Neural progenitor cell (in vitro differentiated cells): Measurements from ENCODE around the gene RD3L. TPM values are rescaled to one million over a fixed set of nuclear protein-coding genes. Genes with fewer than 3 reads are reported as not detected.

ENCODE experiments used
- DNase-seq: peaks from one replicate; pipeline ENCODE4 v3.0.0-alpha.2; 2016; ENCODE audit warnings: low spot score
- H2AFZ ChIP-seq: fragments of 200-600 bp; sonication (generic); replicated peaks from 2 replicates; pipeline ENCODE4 v1.6.1; 2016; ENCODE audit warnings: antibody characterized with exemption
- H3F3A ChIP-seq: fragments of 200-600 bp; sonication (generic); 2 replicates; pipeline ENCODE4 v1.6.1; 2016; ENCODE audit warnings: antibody characterized with exemption, low read depth
- H3K27ac ChIP-seq: fragments of 200-600 bp; sonication (generic); 2 replicates; pipeline ENCODE4 v1.5.1; 2016; ENCODE audit warnings: mild to moderate bottlenecking
- H3K27me3 ChIP-seq: fragments of 200-600 bp; sonication (generic); 2 replicates; pipeline ENCODE4 v1.6.1; 2016; ENCODE audit warnings: mild to moderate bottlenecking, moderate library complexity
- H3K36me3 ChIP-seq: fragments of 200-600 bp; sonication (generic); 2 replicates; pipeline ENCODE4 v1.5.1; 2016
- H3K4me1 ChIP-seq: fragments of 200-600 bp; sonication (generic); 2 replicates; pipeline ENCODE4 v1.6.1; 2016; ENCODE audit warnings: mixed run types
- H3K4me2 ChIP-seq: fragments of 200-600 bp; sonication (generic); 2 replicates; pipeline ENCODE4 v1.6.1; 2016
- H3K4me3 ChIP-seq: fragments of 200-600 bp; sonication (generic); 2 replicates; pipeline ENCODE4 v1.5.1; 2016
- H3K79me2 ChIP-seq: fragments of 200-600 bp; sonication (generic); 2 replicates; pipeline ENCODE4 v1.6.1; 2016; ENCODE audit warnings: low read depth
- H3K9ac ChIP-seq: fragments of 200-600 bp; sonication (generic); 2 replicates; pipeline ENCODE4 v1.6.1; 2016
- H3K9me3 ChIP-seq: fragments of 200-600 bp; sonication (generic); 2 replicates; pipeline ENCODE4 v1.5.1; 2016; ENCODE audit warnings: low read depth
- H4K20me1 ChIP-seq: fragments of 200-600 bp; sonication (generic); 2 replicates; pipeline ENCODE4 v1.6.1; 2016; ENCODE audit warnings: low read depth
- H3K27ac Mint-ChIP-seq: 3 replicates; pipeline ENCODE4 v1.8.0; 2021; ENCODE audit warnings: mixed read lengths
- H3K27me3 Mint-ChIP-seq: 2 replicates; pipeline ENCODE4 v1.8.0; 2022; ENCODE audit warnings: low read depth, mild to moderate bottlenecking, inconsistent platforms, moderate library complexity, mixed read lengths; ENCODE audit not compliant: insufficient read depth
- H3K36me3 Mint-ChIP-seq: 3 replicates; pipeline ENCODE4 v1.8.0; 2021; ENCODE audit warnings: mixed read lengths
- H3K4me1 Mint-ChIP-seq: 3 replicates; pipeline ENCODE4 v1.8.0; 2021; ENCODE audit warnings: mixed read lengths
- H3K4me3 Mint-ChIP-seq: 3 replicates; pipeline ENCODE4 v1.8.0; 2021; ENCODE audit warnings: mild to moderate bottlenecking, moderate library complexity, mixed read lengths
- H3K9me3 Mint-ChIP-seq: 3 replicates; pipeline ENCODE4 v1.8.0; 2020; ENCODE audit warnings: mixed read lengths
- CTCF ChIP-seq: fragments of 200-600 bp; sonication (generic); IDR thresholded peaks from 2 replicates; pipeline ENCODE4 v1.5.1; 2017; ENCODE audit warnings: antibody characterized with exemption, mild to moderate bottlenecking
- EZH2 ChIP-seq: fragments of 200-600 bp; sonication (generic); IDR thresholded peaks from 2 replicates; pipeline ENCODE4 v1.6.1; 2017; ENCODE audit warnings: antibody characterized with exemption, mild to moderate bottlenecking, moderate library complexity
- EZH2phosphoT487 ChIP-seq: fragments of 200-600 bp; sonication (generic); IDR thresholded peaks from 2 replicates; pipeline ENCODE4 v1.6.1; 2017; ENCODE audit warnings: antibody characterized with exemption
- total RNA-seq: library from RNA; depleted of rRNA; stranded (reverse); fragments of >200 nt; gene quantifications from 2 replicates; pipeline ENCODE4 v1.2.3, GENCODE V29; 2015; ENCODE audit warnings: low replicate concordance

Gene RD3L
- total RNA-seq, 1 donor from 2014 or later: not detected

GRCh38 chr14:103898711-103899110 is 43.6 kb downstream of the RD3L start:
- H3K4me3 ChIP-seq: no peak overlapping the region
- no peaks in the 10 kb centered on the region for H3F3A ChIP-seq
- TF ChIP-seq EZH2 (no peak), EZH2phosphoT487 (no peak), CTCF (no peak)
- no peaks in the 10 kb centered on the region for H3K36me3 ChIP-seq
- H4K20me1 ChIP-seq: no peaks in the 10 kb centered on the region
- Mint-ChIP-seq H3K4me1 (no peaks in the 10 kb centered on the region), H3K4me3 (no peak overlapping the region), H3K27me3 (peaks cover 3% of the 10 kb centered on the region), H3K36me3 (no peaks in the 10 kb centered on the region), H3K27ac (no peak overlapping the region), H3K9me3 (peaks cover 4% of the 10 kb centered on the region)
- H2AFZ ChIP-seq: no peak overlapping the region
- no peaks in the 10 kb centered on the region for H3K79me2 ChIP-seq
- H3K9me3 ChIP-seq: no peaks in the 10 kb centered on the region
- H3K4me2 ChIP-seq: no peak overlapping the region
- no peak for DNase-seq
- H3K9ac ChIP-seq: no peak overlapping the region
- no peaks in the 10 kb centered on the region for H3K27me3 ChIP-seq
- no peaks in the 10 kb centered on the region for H3K4me1 ChIP-seq
- H3K27ac ChIP-seq: no peak overlapping the region

DNA sequence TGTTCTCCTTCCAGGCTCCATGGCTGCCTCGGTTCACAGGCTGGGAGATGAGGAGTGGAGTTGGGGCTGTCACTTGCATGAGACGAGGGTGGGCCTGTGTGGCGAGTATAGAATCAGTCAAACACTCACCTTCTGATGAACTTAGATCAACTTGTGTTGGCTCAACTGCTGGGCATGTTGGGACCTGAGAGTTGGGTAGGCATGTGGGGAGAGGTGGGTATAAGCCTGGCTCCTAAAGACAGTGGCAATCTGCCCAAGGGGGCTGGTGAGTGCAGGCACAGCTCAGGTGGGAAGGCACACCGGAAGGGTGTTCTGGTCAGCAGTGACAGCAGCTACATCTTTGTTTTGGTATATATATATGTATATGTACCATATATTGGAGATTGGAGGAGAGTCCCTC is 44.1 kb downstream of the RD3L start:
- no peak overlapping the region for H2AFZ ChIP-seq
- no peaks in the 10 kb centered on the region for H3K36me3 Mint-ChIP-seq
- no peaks in the 10 kb centered on the region for H3K36me3 ChIP-seq

GRCh38 chr14:103897075-103897947 is 45.0 kb downstream of the RD3L start:
- Mint-ChIP-seq H3K36me3 (no peaks in the 10 kb centered on the region), H3K27ac (no peak overlapping the region), H3K9me3 (peaks cover 4% of the 10 kb centered on the region)

More for the DNA sequence above, 44.1 kb downstream of the RD3L start:
- Histone ChIP-seq H3K27me3 (no peaks in the 10 kb centered on the region), H3K27ac (no peak overlapping the region), H3K79me2 (no peaks in the 10 kb centered on the region), H4K20me1 (no peaks in the 10 kb centered on the region), H3F3A (no peaks in the 10 kb centered on the region), H3K9ac (no peak overlapping the region), H3K4me3 (no peak overlapping the region), H3K4me2 (no peak overlapping the region), H3K4me1 (no peaks in the 10 kb centered on the region), H3K9me3 (no peaks in the 10 kb centered on the region)
- no peak for DNase-seq
- Mint-ChIP-seq H3K4me3 (no peak overlapping the region), H3K27me3 (peaks cover 3% of the 10 kb centered on the region), H3K9me3 (peaks cover 4% of the 10 kb centered on the region), H3K27ac (no peak overlapping the region), H3K4me1 (no peaks in the 10 kb centered on the region)
- no peak for TF ChIP-seq EZH2
- TF ChIP-seq CTCF: no peak
- no peak for TF ChIP-seq EZH2phosphoT487

More at GRCh38 chr14:103897075-103897947, 45.0 kb downstream of the RD3L start:
- H3K4me1 Mint-ChIP-seq: no peaks in the 10 kb centered on the region
- Histone ChIP-seq H3K27ac (no peak overlapping the region), H3K36me3 (no peaks in the 10 kb centered on the region), H2AFZ (no peak overlapping the region), H3F3A (no peaks in the 10 kb centered on the region), H3K4me3 (no peak overlapping the region), H3K27me3 (no peaks in the 10 kb centered on the region), H3K4me2 (no peak overlapping the region), H3K9ac (no peak overlapping the region), H3K79me2 (no peaks in the 10 kb centered on the region), H4K20me1 (no peaks in the 10 kb centered on the region), H3K9me3 (no peaks in the 10 kb centered on the region), H3K4me1 (no peaks in the 10 kb centered on the region)
- no peak for DNase-seq
- no peak overlapping the region for H3K4me3 Mint-ChIP-seq
- TF ChIP-seq EZH2: no peak
- TF ChIP-seq EZH2phosphoT487: no peak
- TF ChIP-seq CTCF: no peak
- peaks cover 3% of the 10 kb centered on the region for H3K27me3 Mint-ChIP-seq
